Body of pancreas (tissue), 4 donors: ENCODE data around the gene PCCA. TPM values are rescaled to one million over a fixed set of nuclear protein-coding genes. Genes with fewer than 3 reads are reported as not detected.

Source experiments
- ATAC-seq: fragments of 150-250 bp; one replicate; pipeline ENCODE4 v1.9.1; 2016
- DNase-seq, 4 donors: peaks; one replicate each; pipeline ENCODE4 v3.0.0-alpha.2; 2019
- H3K27ac ChIP-seq, 4 donors: fragments of 200-600 bp; sonication (generic); 1 replicate in 3 of 4; 2 replicates in 1 of 4; pipeline versions ENCODE4 v1.5.1 to v1.6.1; 2016 to 2019; ENCODE audit warnings: mild to moderate bottlenecking in 1 of 4, mixed read lengths in 1 of 4, moderate library complexity in 1 of 4
- H3K27me3 ChIP-seq, 2 donors: fragments of 200-600 bp; sonication (generic); one replicate each; pipeline ENCODE4 v1.6.0; 2016; ENCODE audit warnings: mild to moderate bottlenecking in 1 of 2
- H3K36me3 ChIP-seq, 2 donors: fragments of 200-600 bp; sonication (generic); replicated peaks in 1 of 2; 2 replicates each; pipeline ENCODE4 v1.5.1; 2016; ENCODE audit warnings: low read depth in 2 of 2; ENCODE audit not compliant: insufficient read depth in 1 of 2
- H3K4me1 ChIP-seq: fragments of 200-600 bp; sonication (generic); one replicate; pipeline ENCODE4 v1.6.0; 2016
- H3K4me3 ChIP-seq, 2 donors: fragments of 200-600 bp; sonication (generic); 1 replicate in 1 of 2; 2 replicates in 1 of 2; pipeline ENCODE4 v1.5.1; 2016 to 2019
- H3K9me3 ChIP-seq, 3 donors: fragments of 200-600 bp; sonication (generic); 1 replicate in 2 of 3; 2 replicates in 1 of 3; pipeline ENCODE4 v1.5.1; 2016
- POLR2A ChIP-seq, 3 donors: fragments of 450-650 bp; IDR thresholded peaks; one replicate each; pipeline ENCODE4 v1.6.1; 2016; ENCODE audit warnings: antibody characterized with exemption in 3 of 3, mild to moderate bottlenecking in 2 of 3
- WGBS, 2 donors: methylation state at CpG; one replicate each; pipeline ENCODE4 v1.1.5; 2017; 5-methylcytosine and 5-hydroxymethylcytosine counted together
- intact Hi-C: fragments of 100-400 bp; cut with DNase I; formaldehyde crosslinking; loops from one replicate; pipeline ENCODE4 v1.15.1; 2023
- total RNA-seq, 2 donors: library from RNA; depleted of rRNA; stranded (reverse); fragments of >200 nt; gene quantifications; one replicate each; pipeline ENCODE4 v1.1.0, GENCODE V29; 2016
- TF ChIP-seq, protein P1 (sequence below), 7 experiments: fragments of 450-650 bp in 4 of 7; fragments of 200-600 bp in 3 of 7; sonication (generic) in 3 of 7; IDR thresholded peaks; one replicate each; pipeline ENCODE4 v1.5.1; 2016 to 2019; ENCODE audit warnings: antibody characterized with exemption in 7 of 7

Gene PCCA
- total RNA-seq, 2 donors from 2014 or later, result 45.2 to 46.2 TPM

DNA sequence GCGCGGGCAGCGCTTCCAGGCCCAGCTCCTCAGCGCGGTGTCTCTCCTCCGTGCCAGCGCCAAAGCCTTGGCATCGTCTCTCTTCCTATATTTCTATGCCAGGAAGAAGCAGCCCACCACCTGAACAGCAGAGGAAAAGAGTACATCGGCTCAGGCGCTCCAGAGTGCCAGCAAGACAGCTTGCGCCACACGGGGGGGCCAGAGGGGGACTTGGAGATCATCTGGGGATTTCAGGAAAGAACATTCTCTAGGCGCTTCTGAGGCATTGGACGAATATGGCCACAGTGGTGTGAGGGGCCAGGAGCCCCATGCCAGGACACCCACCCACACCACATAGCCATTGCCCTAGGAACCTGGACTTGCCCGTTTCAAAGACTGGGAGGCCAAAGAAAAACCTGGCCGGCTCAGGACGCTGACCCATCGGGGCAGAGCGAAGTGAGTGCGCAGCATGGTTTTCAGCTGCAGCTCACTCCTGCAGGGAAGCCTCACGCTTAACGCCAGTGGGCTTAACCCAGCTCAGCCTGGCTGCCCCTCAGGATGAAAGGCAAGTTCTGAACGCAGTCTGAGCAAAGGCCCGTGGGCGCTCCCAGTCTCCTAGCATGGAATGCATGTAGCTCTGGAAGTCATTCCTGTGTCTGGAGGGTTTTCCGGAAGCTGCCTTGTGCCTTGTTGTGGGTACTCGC is 437.6 kb downstream of the PCCA start:
- Histone ChIP-seq H3K9me3 (no peaks in the 10 kb centered on the region), H3K27me3 (no peaks in the 10 kb centered on the region), H3K27ac (no peak overlapping the region), H3K4me3 (no peak overlapping the region), H3K4me1 (peaks cover 19% of the 10 kb centered on the region), H3K36me3 (no peaks in the 10 kb centered on the region)
- intact Hi-C loops, result no loop called here
- DNase-seq (no peak), ATAC-seq (no peak)
- WGBS, 2 donors, result 92 to 94% methylated on average over 26 to 27 of the region's 27 CpGs
- no peak for TF ChIP-seq POLR2A (IDR thresholded peaks at IDR 0.05)
- TF ChIP-seq, protein P1, sequence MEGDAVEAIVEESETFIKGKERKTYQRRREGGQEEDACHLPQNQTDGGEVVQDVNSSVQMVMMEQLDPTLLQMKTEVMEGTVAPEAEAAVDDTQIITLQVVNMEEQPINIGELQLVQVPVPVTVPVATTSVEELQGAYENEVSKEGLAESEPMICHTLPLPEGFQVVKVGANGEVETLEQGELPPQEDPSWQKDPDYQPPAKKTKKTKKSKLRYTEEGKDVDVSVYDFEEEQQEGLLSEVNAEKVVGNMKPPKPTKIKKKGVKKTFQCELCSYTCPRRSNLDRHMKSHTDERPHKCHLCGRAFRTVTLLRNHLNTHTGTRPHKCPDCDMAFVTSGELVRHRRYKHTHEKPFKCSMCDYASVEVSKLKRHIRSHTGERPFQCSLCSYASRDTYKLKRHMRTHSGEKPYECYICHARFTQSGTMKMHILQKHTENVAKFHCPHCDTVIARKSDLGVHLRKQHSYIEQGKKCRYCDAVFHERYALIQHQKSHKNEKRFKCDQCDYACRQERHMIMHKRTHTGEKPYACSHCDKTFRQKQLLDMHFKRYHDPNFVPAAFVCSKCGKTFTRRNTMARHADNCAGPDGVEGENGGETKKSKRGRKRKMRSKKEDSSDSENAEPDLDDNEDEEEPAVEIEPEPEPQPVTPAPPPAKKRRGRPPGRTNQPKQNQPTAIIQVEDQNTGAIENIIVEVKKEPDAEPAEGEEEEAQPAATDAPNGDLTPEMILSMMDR (IDR thresholded peaks at IDR 0.05), result no peak

- H3K36me3 ChIP-seq, result no peaks in the 10 kb centered on the region
These were observed 438.8 kb downstream of the PCCA start for GRCh38 chr13:100527644-100528043.

GRCh38 chr13:100528353-100528752 is 439.5 kb downstream of the PCCA start:
- no peaks in the 10 kb centered on the region for H3K27me3 ChIP-seq
- DNase-seq (no peak), ATAC-seq (no peak)
- intact Hi-C loops, result no loop called here
- no peak overlapping the region for H3K27ac ChIP-seq
- H3K9me3 ChIP-seq, result no peaks in the 10 kb centered on the region
- H3K4me1 ChIP-seq, result peaks cover 38% of the 10 kb centered on the region
- no peak overlapping the region for H3K4me3 ChIP-seq
- WGBS, 2 donors, result 94 to 96% methylated on average over 9 of the region's 9 CpGs
- no peaks in the 10 kb centered on the region for H3K36me3 ChIP-seq
- no peak for TF ChIP-seq POLR2A (IDR thresholded peaks at IDR 0.05)
- TF ChIP-seq, protein P1 (IDR thresholded peaks at IDR 0.05), result no peak

More at GRCh38 chr13:100527644-100528043, 438.8 kb downstream of the PCCA start:
- Histone ChIP-seq H3K27me3 (no peaks in the 10 kb centered on the region), H3K27ac (no peak overlapping the region), H3K4me1 (peaks cover 31% of the 10 kb centered on the region), H3K9me3 (no peaks in the 10 kb centered on the region), H3K4me3 (no peak overlapping the region)
- 89 to 91% methylated on average over 9 of the region's 9 CpGs for WGBS, 2 donors
- no peak for TF ChIP-seq POLR2A (IDR thresholded peaks at IDR 0.05)
- TF ChIP-seq, protein P1 (IDR thresholded peaks at IDR 0.05), result no peak
- ATAC-seq, result no peak
- intact Hi-C loops, result no loop called here
- DNase-seq, result no peak

- WGBS, 2 donors, result 95% methylated on average over 11 of the region's 11 CpGs
- Histone ChIP-seq H3K4me1 (peaks cover 42% of the 10 kb centered on the region), H3K9me3 (no peaks in the 10 kb centered on the region), H3K27me3 (no peaks in the 10 kb centered on the region), H3K36me3 (no peaks in the 10 kb centered on the region), H3K4me3 (no peak overlapping the region), H3K27ac (no peak overlapping the region)
- intact Hi-C loops, result no loop called here
- DNase-seq (no peak), ATAC-seq (no peak)
- TF ChIP-seq, protein P1 (IDR thresholded peaks at IDR 0.05), result no peak
- TF ChIP-seq POLR2A (IDR thresholded peaks at IDR 0.05), result no peak
These were observed 439.9 kb downstream of the PCCA start for GRCh38 chr13:100528820-100529219.
